Memory B cell (primary cell): ENCODE data around the gene ROPN1.
"Not testable (repeated sequence)": the region's sequence is repeated elsewhere in the genome, so short reads cannot be mapped to it uniquely, and the experiment has no call there.

Source experiments
- ATAC-seq: fragments of 150-1000 bp; cut with Tn5 transposase; 2 replicates; pipeline ENCODE4 v1.10.0; 2021; ENCODE audit warnings: low read depth, mild to moderate bottlenecking, moderate library complexity
- DNase-seq, 2 donors: peaks; one replicate each; pipeline ENCODE4 v3.0.0; 2022; ENCODE audit warnings: low spot score in 2 of 2
- H3K27ac Mint-ChIP-seq: one replicate; pipeline ENCODE4 v1.8.0; 2022; ENCODE audit warnings: mild to moderate bottlenecking, moderate library complexity, mixed read lengths
- H3K27me3 Mint-ChIP-seq: one replicate; pipeline ENCODE4 v1.8.0; 2022; ENCODE audit warnings: mixed read lengths
- H3K36me3 Mint-ChIP-seq: one replicate; pipeline ENCODE4 v1.8.0; 2022; ENCODE audit warnings: mild to moderate bottlenecking, mixed read lengths
- H3K4me1 Mint-ChIP-seq: one replicate; pipeline ENCODE4 v1.8.0; 2022; ENCODE audit warnings: mixed read lengths
- H3K4me3 Mint-ChIP-seq: one replicate; pipeline ENCODE4 v1.8.0; 2022; ENCODE audit warnings: mild to moderate bottlenecking, moderate library complexity, mixed read lengths
- H3K9me3 Mint-ChIP-seq: one replicate; pipeline ENCODE4 v1.8.0; 2022; ENCODE audit warnings: mixed read lengths

Gene ROPN1

DNA sequence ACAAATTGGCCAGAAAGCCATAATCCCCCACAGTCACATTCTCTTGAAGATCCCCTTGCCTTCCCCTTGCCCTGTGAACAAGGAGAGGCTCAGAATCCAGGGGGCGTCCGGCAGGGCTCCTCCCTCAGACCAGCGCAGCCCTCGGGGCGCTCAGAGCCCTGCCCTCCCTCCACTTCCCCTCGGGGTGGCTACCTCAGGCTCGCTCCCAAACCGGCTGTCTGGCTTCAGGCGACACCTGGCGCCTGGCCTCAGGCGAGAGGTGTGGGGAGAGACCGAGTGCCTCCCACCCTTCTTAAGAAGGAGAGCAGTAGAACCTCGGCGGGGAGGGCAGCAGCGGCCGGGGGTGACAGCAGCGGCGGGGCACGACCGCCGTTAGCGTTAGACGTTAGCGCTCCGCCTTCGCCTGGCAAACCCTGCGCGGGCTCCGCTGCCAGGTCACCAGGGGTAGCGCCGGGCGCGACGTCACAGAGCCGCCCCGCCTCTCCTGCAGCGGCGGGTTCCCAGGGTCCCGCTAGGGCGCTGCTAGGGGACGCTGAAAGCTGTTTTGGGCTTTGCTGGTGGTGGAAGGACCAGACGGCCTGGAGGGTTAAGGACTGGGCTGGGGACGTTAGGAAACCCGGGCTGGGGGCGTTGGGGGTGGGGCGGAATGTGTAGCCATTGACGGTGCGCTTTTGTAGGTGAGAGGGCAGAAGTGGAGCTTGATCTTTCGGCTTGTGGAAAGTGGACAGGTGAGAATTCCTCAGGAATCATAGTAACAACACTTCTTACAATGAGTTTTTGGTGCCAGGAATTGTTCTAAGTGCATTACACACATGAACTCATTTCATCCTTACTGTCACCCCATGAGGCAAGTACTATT, at the start of gene ROPN1:
Gene ROPN1, minus strand, starts transcription at position 395 of the 859 bp plus-strand sequence. CDS start 11,643 bp downstream, outside the sequence.
- not testable (repeated sequence) for H3K36me3 Mint-ChIP-seq, H3K4me3 Mint-ChIP-seq, H3K9me3 Mint-ChIP-seq, H3K4me1 Mint-ChIP-seq, DNase-seq, H3K27ac Mint-ChIP-seq
- peak; percentile 96 for ATAC-seq
- H3K27me3 Mint-ChIP-seq = peaks cover 14% of the 10 kb centered on the region

DNA sequence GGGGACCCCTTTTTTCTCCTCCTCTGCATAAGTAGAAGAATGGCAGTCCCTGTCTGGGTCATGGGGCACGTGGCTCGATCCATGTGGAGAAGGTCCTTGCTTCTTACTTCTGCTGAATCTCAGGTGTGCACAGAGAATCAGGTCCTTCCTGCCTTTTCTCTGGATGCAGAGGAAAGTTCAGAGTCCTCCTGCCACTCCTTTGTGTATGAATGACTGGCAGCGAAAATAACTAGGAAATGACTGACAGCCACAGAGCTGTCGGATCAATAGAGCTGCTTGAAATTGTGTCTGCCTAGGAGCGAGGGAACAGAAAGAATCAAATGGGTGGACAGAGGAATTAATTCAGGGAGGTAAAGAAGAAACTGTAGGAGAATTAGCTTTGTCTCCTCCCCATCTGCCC, 49.6 kb upstream of the ROPN1 start:
- Mint-ChIP-seq H3K4me1 (no peaks in the 10 kb centered on the region), H3K27ac (no peak overlapping the region), H3K4me3 (no peak overlapping the region), H3K27me3 (peaks cover 4% of the 10 kb centered on the region), H3K36me3 (no peaks in the 10 kb centered on the region), H3K9me3 (no peaks in the 10 kb centered on the region)
- DNase-seq = no peak
- no peak for ATAC-seq

DNA sequence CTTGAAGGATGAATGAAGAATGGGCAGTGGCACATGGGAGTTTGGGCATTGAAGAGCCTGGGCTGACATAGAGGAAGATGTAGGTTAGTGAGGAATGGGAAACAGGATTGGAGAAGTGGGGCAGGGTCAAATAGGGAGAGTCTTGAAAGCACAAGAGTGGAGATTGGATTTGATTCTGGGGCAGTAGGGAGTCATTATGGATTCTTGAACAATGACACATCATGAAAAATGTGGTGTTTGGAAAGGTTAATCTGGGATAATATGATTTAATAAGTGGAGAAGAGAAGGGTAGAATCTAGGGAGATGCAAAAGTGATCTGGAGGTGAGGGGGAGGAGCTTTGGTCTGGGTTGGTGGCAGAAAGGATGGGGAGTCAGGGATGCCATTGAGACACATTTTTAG, 45.4 kb upstream of the ROPN1 start:
- Mint-ChIP-seq H3K9me3 (peaks cover 3% of the 10 kb centered on the region), H3K4me1 (peaks cover 7% of the 10 kb centered on the region), H3K36me3 (peaks cover under 1% of the 10 kb centered on the region), H3K4me3 (no peak overlapping the region), H3K27ac (no peak overlapping the region), H3K27me3 (peaks cover 14% of the 10 kb centered on the region)
- DNase-seq = no peak
- no peak for ATAC-seq

DNA sequence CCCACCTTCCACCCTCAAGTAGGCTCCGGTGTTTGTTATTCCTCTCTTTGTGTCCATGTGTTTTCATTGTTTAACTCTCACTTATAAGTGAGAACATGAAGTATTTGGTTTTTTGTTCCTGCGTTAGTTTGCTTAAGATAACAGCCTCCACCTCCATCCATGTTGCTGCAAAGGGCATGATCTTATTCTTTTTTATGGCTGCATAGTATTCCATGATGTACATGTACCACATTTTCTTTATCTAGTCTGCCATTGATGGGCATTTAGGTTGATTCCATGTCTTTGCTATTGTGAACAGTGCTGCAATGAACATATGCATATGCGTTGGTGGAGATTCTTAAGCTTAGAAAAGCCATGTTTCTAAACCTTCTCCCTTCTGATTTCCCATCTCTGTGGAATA, 44.3 kb upstream of the ROPN1 start:
- not testable (repeated sequence) for ATAC-seq, H3K36me3 Mint-ChIP-seq, H3K4me3 Mint-ChIP-seq, H3K9me3 Mint-ChIP-seq, H3K4me1 Mint-ChIP-seq, DNase-seq, H3K27ac Mint-ChIP-seq
- H3K27me3 Mint-ChIP-seq = peaks cover 18% of the 10 kb centered on the region

DNA sequence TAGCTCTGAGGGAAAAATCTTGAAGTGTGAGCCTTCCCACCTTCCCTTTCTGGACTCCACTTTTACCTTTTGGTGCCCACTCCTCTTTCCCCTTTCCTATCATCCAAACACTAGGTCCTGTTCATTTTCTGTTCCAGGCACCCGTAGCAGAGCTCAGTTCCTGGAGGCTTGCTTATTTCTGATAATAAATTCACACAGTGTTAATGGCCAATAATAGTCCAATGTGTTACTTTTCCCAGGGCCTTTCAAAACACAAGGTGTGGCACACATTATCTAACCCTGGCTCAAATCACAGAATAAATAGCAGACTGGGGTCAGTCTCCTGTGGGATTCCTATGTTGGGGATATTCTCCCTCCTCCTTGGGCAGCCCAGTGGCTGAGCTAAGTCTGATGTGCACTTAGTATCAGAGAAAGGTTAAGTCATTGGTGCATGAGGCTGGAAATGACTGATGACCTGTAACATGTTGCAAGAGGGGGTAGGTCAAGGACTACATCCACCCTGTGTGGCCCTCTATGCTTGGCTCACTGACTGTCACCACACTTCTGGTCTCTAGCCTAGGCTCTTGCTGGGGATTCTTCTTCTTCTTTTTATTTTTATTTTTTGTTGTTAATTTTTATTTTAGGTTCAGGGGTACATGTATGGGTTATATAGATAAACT, 43.7 kb upstream of the ROPN1 start:
- H3K4me3 Mint-ChIP-seq = no peak overlapping the region
- peaks cover 20% of the 10 kb centered on the region for H3K27me3 Mint-ChIP-seq
- peaks cover 3% of the 10 kb centered on the region for H3K9me3 Mint-ChIP-seq
- ATAC-seq (no peak), DNase-seq (no peak)
- peaks cover 2% of the 10 kb centered on the region for H3K36me3 Mint-ChIP-seq
- H3K4me1 Mint-ChIP-seq = peaks cover 9% of the 10 kb centered on the region
- no peak overlapping the region for H3K27ac Mint-ChIP-seq

DNA sequence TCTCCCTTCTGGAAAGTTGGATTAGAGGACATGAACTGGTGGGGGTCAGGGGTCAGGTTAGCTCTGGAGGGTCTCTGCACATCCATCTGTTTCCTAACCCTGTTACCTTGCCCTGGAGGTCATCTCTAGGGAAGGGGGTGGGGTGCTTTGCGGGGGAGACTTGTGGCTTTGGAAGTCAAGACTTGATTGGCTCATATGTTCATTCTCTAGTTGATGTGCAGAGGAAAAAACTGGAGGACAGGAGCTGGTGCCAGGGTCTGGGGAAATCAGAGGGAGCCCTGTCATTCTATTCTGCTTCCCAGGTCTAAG, 42.9 kb upstream of the ROPN1 start:
- H3K36me3 Mint-ChIP-seq = peaks cover 2% of the 10 kb centered on the region
- DNase-seq (no peak), ATAC-seq (no peak)
- peaks cover 22% of the 10 kb centered on the region for H3K27me3 Mint-ChIP-seq
- H3K27ac Mint-ChIP-seq = no peak overlapping the region
- H3K9me3 Mint-ChIP-seq = peaks cover 3% of the 10 kb centered on the region
- peak overlapping the region; percentile 39 for H3K4me3 Mint-ChIP-seq
- H3K4me1 Mint-ChIP-seq = peaks cover 9% of the 10 kb centered on the region

DNA sequence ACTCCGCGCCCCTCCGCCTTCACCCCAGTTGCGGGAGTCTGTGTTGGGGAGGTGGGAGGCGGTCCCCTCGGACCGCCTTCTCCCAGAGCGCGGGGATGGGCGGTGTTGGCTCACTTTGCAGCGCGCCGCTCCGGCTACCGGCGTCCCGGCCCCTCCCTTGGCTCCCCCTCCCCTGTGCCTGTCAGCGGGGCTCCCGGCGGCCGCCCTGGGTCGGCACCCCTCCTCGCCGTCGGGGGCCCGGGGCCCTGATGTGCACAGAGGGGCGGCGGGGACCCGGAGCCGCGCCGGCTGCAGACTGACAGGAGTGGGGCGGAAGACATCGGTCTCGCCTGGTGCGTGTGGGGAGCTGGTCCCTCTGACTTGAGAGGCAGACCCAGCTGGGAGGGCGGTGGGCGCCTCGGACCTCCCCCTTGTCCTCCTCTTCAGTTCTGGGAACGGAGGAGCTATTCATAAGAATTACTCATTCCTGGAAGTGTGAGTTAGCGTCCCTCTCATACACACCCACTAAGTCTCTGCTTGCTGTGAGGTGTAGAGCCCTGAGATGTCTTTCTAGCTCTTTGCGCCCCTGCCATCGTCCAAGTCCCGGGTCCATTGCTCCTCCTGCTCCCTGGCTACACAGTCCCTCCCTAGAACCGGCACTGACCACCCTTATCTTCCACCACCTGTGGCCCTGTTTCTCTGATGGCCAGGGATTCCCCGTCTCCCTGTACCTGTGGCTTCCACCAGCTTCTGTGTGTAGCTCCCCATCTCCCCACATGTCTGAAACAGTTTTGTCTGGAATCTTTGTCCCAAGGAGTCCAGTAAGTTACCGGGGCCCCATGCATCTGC, 42.3 kb upstream of the ROPN1 start:
- Mint-ChIP-seq H3K36me3 (peaks cover 2% of the 10 kb centered on the region), H3K4me3 (peak overlapping the region; percentile 38), H3K27ac (no peak overlapping the region), H3K9me3 (peaks cover 3% of the 10 kb centered on the region), H3K4me1 (peaks cover 9% of the 10 kb centered on the region), H3K27me3 (peaks cover 22% of the 10 kb centered on the region)
- DNase-seq (peak in 1 of 2 donors; percentile 13), ATAC-seq (no peak)

DNA sequence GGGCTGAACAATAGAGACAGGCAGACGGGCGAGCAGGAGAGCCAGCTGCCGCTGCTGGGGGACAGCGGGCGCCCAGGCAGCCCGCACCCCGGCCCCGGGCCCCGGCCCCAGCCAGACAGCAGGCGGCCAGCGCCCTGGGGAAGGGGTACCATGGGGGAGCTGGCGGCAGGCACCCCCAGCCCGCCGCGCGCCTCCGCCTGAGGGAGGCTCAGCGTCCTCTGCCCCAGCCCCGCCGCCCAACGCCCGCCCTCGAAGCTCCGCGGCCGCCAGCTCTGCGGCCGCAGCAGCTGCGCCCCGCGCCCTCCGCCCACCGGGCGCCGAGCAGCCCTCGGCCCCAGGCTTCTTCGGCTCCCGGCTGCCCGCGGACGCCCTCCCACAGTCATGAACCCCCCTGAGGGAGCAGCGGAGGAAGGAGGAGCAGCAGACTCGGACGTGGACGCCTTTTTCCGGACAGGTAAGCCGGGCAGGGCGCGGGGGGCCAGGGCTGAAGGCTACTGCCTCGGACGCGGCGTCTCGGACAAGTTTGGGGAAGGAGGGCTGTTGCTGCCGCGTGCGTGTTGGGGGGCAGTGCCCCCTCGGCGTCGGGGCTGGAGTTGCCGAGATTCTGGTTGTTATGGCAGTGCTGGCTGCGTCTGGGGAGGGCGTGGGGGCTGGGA, 41.6 kb upstream of the ROPN1 start, which contains the start of gene KALRN:
Gene KALRN, plus strand, starts transcription at position 10 of the 656 bp plus-strand sequence.
- peaks cover 24% of the 10 kb centered on the region for H3K27me3 Mint-ChIP-seq
- peaks cover 2% of the 10 kb centered on the region for H3K36me3 Mint-ChIP-seq
- peak in 1 of 2 donors; percentile 18 for DNase-seq
- peak; percentile 28 for ATAC-seq
- H3K27ac Mint-ChIP-seq = peak within 1 kb of the TSS; percentile 5
- peaks cover 9% of the 10 kb centered on the region for H3K4me1 Mint-ChIP-seq
- H3K4me3 Mint-ChIP-seq = peak within 1 kb of the TSS; percentile 82
- H3K9me3 Mint-ChIP-seq = peaks cover 3% of the 10 kb centered on the region

DNA sequence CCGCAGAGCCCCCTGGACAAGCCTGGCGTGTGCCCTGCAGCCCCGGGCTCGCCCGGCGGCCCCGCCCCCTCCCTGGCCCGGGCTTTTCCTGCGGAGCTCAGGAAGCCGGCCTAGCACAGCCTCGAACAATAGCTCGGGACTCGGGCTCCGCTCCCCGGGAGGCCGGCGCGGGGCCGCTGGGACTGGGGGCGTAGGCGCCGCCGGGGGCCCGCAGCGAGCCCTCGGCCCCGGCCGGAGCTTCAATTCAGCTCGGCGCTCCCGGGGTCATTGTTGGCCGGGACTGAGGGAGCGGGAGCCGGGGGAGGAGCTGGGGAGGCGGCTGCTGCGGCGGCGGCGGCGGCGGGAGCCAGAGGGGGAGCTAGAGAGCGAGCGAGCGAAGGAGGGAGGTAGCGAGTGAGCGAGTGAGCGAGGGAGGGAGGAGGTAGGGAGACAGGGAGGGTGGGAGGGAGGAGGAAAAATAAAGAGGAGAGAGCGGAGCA, 41.0 kb upstream of the ROPN1 start:
- Mint-ChIP-seq H3K4me1 (peaks cover 9% of the 10 kb centered on the region), H3K36me3 (peaks cover 2% of the 10 kb centered on the region), H3K4me3 (peak overlapping the region; percentile 67), H3K27me3 (peaks cover 24% of the 10 kb centered on the region), H3K27ac (no peak overlapping the region), H3K9me3 (peaks cover 3% of the 10 kb centered on the region)
- ATAC-seq = peak; percentile 87
- peak; percentile 41 to 65 for DNase-seq

DNA sequence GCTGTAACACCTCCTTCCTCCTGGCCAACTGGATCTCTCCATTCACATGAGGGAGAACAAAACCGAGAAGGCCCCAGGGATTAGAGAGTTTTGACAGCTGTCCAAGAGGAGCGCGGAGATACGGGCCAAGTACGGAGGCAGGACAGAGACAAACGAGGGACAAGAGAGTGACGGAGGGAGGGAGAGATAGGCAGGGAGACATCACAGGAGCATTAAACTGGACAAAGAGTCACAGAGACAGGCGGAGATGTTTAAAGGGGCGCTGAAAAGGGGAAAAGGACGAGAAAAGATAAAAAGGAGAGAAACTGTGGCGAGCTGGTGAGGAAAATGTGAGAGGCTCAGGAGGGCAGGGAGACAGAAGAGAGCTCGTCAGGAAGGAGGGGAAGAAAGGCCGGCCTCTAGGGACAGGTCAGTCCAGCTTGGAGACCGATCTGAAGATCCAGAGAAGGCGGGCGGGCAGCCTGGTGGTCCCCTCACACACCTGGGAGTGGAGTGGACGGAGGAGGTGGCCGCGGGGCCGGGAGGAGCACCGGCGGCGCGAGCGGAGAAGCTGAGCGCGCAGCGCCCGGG, 40.5 kb upstream of the ROPN1 start:
- peaks cover 3% of the 10 kb centered on the region for H3K9me3 Mint-ChIP-seq
- peak overlapping the region; percentile 5 for H3K27ac Mint-ChIP-seq
- peaks cover 2% of the 10 kb centered on the region for H3K36me3 Mint-ChIP-seq
- peaks cover 24% of the 10 kb centered on the region for H3K27me3 Mint-ChIP-seq
- ATAC-seq (no peak), DNase-seq (no peak)
- peaks cover 9% of the 10 kb centered on the region for H3K4me1 Mint-ChIP-seq
- H3K4me3 Mint-ChIP-seq = peak overlapping the region; percentile 82

DNA sequence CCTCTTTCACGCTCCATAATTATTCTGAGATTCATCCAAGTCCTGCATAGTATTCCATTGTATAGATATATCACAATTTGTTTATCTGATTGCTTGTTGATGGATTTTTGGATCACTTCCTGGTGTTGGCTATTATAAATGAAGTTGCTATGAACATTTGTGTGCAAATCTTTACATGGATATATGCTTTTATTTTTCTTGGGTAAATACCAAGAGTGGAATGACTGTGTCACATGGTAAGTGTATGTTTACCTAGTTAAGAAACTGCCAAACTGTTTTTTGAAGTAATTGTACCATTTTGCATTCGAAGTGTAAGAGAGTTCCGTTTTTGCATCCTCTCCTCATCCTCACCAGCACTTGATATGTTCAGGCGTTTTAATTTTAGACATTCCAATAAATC, 34.6 kb upstream of the ROPN1 start:
- DNase-seq = no peak
- ATAC-seq = no peak
- H3K27me3 Mint-ChIP-seq = peaks cover 12% of the 10 kb centered on the region
- no peaks in the 10 kb centered on the region for H3K36me3 Mint-ChIP-seq
- no peaks in the 10 kb centered on the region for H3K4me1 Mint-ChIP-seq
- H3K4me3 Mint-ChIP-seq = no peak overlapping the region
- H3K27ac Mint-ChIP-seq = no peak overlapping the region
- H3K9me3 Mint-ChIP-seq = peaks cover 2% of the 10 kb centered on the region

DNA sequence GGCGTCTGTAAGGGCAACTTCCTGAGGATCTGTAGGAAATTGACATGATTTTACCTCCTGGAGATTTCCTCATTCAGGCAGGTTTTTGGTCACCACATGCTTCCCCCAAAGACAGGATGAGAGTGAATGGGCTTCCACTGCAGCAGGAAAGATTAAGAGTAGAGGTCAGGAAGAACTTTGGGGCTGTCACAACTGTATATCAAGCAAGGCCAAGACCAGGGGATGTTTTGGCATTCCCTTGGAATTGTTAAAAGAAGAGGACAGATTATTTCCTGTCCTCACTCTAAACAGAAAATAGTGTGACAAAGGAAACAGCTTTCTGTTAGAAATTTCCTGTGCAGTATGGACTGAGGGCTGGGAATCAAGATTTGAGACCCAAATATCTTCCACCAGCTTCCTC, 31.6 kb upstream of the ROPN1 start:
- not testable (repeated sequence) for H3K9me3 Mint-ChIP-seq, H3K27ac Mint-ChIP-seq, DNase-seq, H3K4me3 Mint-ChIP-seq, H3K36me3 Mint-ChIP-seq, ATAC-seq, H3K4me1 Mint-ChIP-seq, H3K27me3 Mint-ChIP-seq

DNA sequence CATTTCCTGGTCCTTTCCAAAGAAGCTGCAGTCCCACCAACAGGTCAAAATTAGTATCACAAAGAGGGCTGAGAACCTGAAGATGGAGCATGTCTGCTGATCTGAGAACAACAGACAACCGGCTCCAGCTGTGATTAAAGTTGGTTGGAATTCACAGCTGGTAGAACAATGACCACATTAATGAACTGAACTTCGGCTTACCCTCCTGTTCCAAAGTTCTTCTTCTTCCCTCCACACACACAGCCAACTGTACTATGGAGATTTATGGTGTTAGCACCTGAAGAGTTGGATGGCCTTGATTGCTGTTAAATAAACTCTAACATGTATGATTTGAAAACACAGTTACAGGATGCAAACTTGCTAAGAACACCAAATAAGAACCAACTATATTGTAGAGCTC, 27.4 kb upstream of the ROPN1 start:
- H3K9me3 Mint-ChIP-seq = peaks cover 7% of the 10 kb centered on the region
- H3K4me1 Mint-ChIP-seq = no peaks in the 10 kb centered on the region
- H3K36me3 Mint-ChIP-seq = no peaks in the 10 kb centered on the region
- no peak for ATAC-seq
- peaks cover 19% of the 10 kb centered on the region for H3K27me3 Mint-ChIP-seq
- H3K27ac Mint-ChIP-seq = no peak overlapping the region
- no peak overlapping the region for H3K4me3 Mint-ChIP-seq
- no peak for DNase-seq
